Hepatocyte (in vitro differentiated cells): ENCODE results near the gene GOLPH3L. TPM values are rescaled to one million over a fixed set of nuclear protein-coding genes. Genes with fewer than 3 reads are reported as not detected.
A peak's percentile ranks its signal among the peaks of the same experiment; 100 is the strongest.

Source experiments
- DNase-seq: peaks from one replicate; pipeline ENCODE4 v3.0.0-alpha.2; 2016; ENCODE audit warnings: low spot score
- H2AFZ ChIP-seq: fragments of 200-600 bp; sonication (generic); 2 replicates; pipeline ENCODE4 v1.6.0; 2016; ENCODE audit warnings: antibody characterized with exemption, mild to moderate bottlenecking
- H3K27ac ChIP-seq: fragments of 200-600 bp; sonication (generic); 2 replicates; pipeline ENCODE4 v1.5.1; 2016; ENCODE audit warnings: mild to moderate bottlenecking
- H3K27me3 ChIP-seq: fragments of 200-600 bp; sonication (generic); 2 replicates; pipeline ENCODE4 v1.6.1; 2016
- H3K36me3 ChIP-seq: fragments of 200-600 bp; sonication (generic); replicated peaks from 2 replicates; pipeline ENCODE4 v1.5.1; 2016; ENCODE audit warnings: low read depth; ENCODE audit not compliant: insufficient read depth
- H3K4me1 ChIP-seq: fragments of 200-600 bp; sonication (generic); 2 replicates; pipeline ENCODE4 v1.5.1; 2016; ENCODE audit warnings: mild to moderate bottlenecking, moderate library complexity; ENCODE audit not compliant: insufficient read depth
- H3K4me2 ChIP-seq: fragments of 200-600 bp; sonication (generic); 2 replicates; pipeline ENCODE4 v1.6.0; 2016
- H3K4me3 ChIP-seq: fragments of 200-600 bp; sonication (generic); 2 replicates; pipeline ENCODE4 v1.5.1; 2016; ENCODE audit warnings: mild to moderate bottlenecking
- H3K79me2 ChIP-seq: fragments of 200-600 bp; sonication (generic); 2 replicates; pipeline ENCODE4 v1.6.0; 2017; ENCODE audit warnings: mild to moderate bottlenecking
- H3K9me2 ChIP-seq: fragments of 200-600 bp; sonication (generic); replicated peaks from 2 replicates; pipeline ENCODE4 v1.6.0; 2017; ENCODE audit warnings: mild to moderate bottlenecking; ENCODE audit not compliant: insufficient read depth
- H3K9me3 ChIP-seq: fragments of 200-600 bp; sonication (generic); 2 replicates; pipeline ENCODE4 v1.5.1; 2016; ENCODE audit warnings: low read depth, mild to moderate bottlenecking
- H4K20me1 ChIP-seq: fragments of 200-600 bp; sonication (generic); 2 replicates; pipeline ENCODE4 v1.6.0; 2016; ENCODE audit warnings: mild to moderate bottlenecking; ENCODE audit not compliant: insufficient read depth, poor library complexity, severe bottlenecking
- CTCF ChIP-seq: fragments of 200-600 bp; sonication (generic); IDR thresholded peaks from 2 replicates; pipeline ENCODE4 v1.5.1; 2016; ENCODE audit warnings: antibody characterized with exemption, mild to moderate bottlenecking; ENCODE audit not compliant: poor library complexity
- EZH2 ChIP-seq: fragments of 200-600 bp; sonication (generic); IDR thresholded peaks from 2 replicates; pipeline ENCODE4 v1.6.1; 2016; ENCODE audit warnings: antibody characterized with exemption, mild to moderate bottlenecking, borderline replicate concordance
- EZH2phosphoT487 ChIP-seq: fragments of 200-600 bp; sonication (generic); IDR thresholded peaks from one replicate; pipeline ENCODE4 v1.6.1; 2018; ENCODE audit warnings: antibody characterized with exemption, mild to moderate bottlenecking, low read depth, moderate library complexity; ENCODE audit not compliant: unreplicated experiment, severe bottlenecking
- WGBS: methylation state at CpG from one replicate; pipeline ENCODE4 v1.1.6; 2016; ENCODE audit warnings: low lambda C conversion rate; ENCODE audit errors: missing lambda C conversion rate; 5-methylcytosine and 5-hydroxymethylcytosine counted together
- polyA plus RNA-seq: library from polyadenylated mRNA; unstranded; fragments of >200 nt; fragmentation: Nextera tagmentation; extraction: Ambion mirVana; gene quantifications from 2 replicates; pipeline ENCODE4 v1.2.1, GENCODE V29; 2016
- total RNA-seq: library from RNA; depleted of rRNA; stranded (reverse); fragments of >200 nt; gene quantifications from 2 replicates; pipeline ENCODE4 v1.2.3, GENCODE V29; 2014

GOLPH3L gene
- total and polyA plus RNA-seq, 2 experiments from 2014 or later: 20.8 to 21.8 TPM

DNA sequence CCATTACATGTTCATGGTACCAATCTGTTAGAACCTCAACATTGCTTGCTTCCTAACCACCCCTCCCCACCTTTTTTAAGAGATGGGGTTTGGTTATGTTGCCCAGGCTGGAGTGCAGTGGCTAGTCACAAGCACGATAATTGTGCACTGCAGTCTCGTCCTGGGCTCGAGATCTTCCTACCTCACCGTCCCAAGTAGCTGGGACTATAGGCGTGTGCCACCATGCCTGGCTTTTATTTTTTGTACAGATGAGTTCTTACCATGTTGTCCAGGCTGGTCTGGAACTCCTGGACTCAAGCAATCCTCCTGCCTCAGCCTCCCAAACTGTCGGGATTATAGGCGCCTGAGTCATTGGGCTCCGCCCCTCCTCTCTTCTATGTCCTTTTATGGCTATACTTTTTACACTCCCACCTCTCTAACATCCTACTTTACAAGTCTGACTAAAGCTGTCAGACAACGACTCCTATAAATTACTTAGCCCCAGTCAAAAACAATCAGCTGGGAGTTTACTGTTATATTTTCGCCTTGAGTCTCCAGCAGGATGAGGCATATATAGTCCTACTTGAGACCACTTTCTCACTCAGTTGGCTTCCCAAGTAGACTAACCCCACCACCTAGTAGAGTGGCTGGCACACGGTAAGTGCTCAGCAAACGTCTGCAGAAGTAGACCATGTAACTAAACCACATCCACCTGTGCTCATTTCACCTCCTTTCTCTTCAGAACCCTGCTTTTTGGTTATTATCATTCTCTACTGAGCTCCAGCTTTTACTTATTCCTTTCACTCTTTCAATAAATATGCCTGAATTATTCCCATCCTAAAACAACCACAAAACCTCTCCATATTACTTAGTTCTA is 81.4 kb downstream of the GOLPH3L start:
- Histone ChIP-seq H3K9me2 (no peaks in the 10 kb centered on the region), H3K4me1 (peaks cover 12% of the 10 kb centered on the region), H3K79me2 (peaks cover 12% of the 10 kb centered on the region), H3K27me3 (no peaks in the 10 kb centered on the region), H4K20me1 (no peaks in the 10 kb centered on the region), H3K9me3 (no peaks in the 10 kb centered on the region), H3K4me3 (no peak overlapping the region), H3K27ac (no peak overlapping the region), H2AFZ (no peak overlapping the region), H3K36me3 (no peaks in the 10 kb centered on the region), H3K4me2 (no peak overlapping the region)
- DNase-seq: no peak
- TF ChIP-seq EZH2: no peak
- no peak for TF ChIP-seq EZH2phosphoT487
- TF ChIP-seq CTCF: no peak
- WGBS: 95% methylated on average over 12 of the region's 12 CpGs

- H4K20me1 ChIP-seq: no peaks in the 10 kb centered on the region
- H3K36me3 ChIP-seq: no peaks in the 10 kb centered on the region
- peak; percentile 54 for DNase-seq
- H3K79me2 ChIP-seq: peaks cover 20% of the 10 kb centered on the region
- H3K9me3 ChIP-seq: no peaks in the 10 kb centered on the region
- TF ChIP-seq EZH2 (no peak), EZH2phosphoT487 (no peak), CTCF (no peak)
- no peaks in the 10 kb centered on the region for H3K27me3 ChIP-seq
- H2AFZ ChIP-seq: no peak overlapping the region
- peaks cover 12% of the 10 kb centered on the region for H3K4me1 ChIP-seq
- peak overlapping the region; percentile 92 for H3K27ac ChIP-seq
- H3K9me2 ChIP-seq: no peaks in the 10 kb centered on the region
- 74% methylated on average over 12 of the region's 12 CpGs for WGBS
- peak overlapping the region; percentile 25 for H3K4me2 ChIP-seq
- H3K4me3 ChIP-seq: no peak overlapping the region
These were observed 83.7 kb downstream of the GOLPH3L start for GRCh38 chr1:150613061-150613920.

DNA sequence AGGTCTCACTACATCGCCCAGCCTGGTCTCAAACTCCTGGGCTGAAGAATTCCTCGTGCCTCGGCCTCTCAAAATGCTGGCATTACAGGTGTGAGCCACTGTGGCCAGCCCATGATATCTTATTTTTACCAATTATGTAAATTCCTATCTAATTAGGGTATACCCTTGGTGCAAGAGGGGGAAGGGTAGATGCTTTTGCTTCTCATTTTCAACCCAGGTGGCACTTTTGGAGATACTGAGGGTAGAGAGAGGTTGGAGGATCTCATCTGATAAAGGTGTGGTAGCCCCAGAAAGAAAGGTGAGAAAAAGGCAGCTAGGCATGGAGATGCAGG is 85.0 kb downstream of the GOLPH3L start:
- no peak overlapping the region for H2AFZ ChIP-seq
- H3K27me3 ChIP-seq: no peaks in the 10 kb centered on the region
- H3K79me2 ChIP-seq: peaks cover 22% of the 10 kb centered on the region
- H3K27ac ChIP-seq: peak overlapping the region; percentile 92
- H3K4me3 ChIP-seq: no peak overlapping the region
- TF ChIP-seq CTCF (no peak), EZH2phosphoT487 (no peak), EZH2 (no peak)
- no peak for DNase-seq
- H3K4me1 ChIP-seq: peaks cover 12% of the 10 kb centered on the region
- no peaks in the 10 kb centered on the region for H4K20me1 ChIP-seq
- H3K9me2 ChIP-seq: no peaks in the 10 kb centered on the region
- 84% methylated on average over 3 of the region's 3 CpGs for WGBS
- H3K4me2 ChIP-seq: peak overlapping the region; percentile 4
- no peaks in the 10 kb centered on the region for H3K9me3 ChIP-seq
- no peaks in the 10 kb centered on the region for H3K36me3 ChIP-seq
